NCI-H748 treated with DMSO at 0.1 percent for 48 hours (cell line): ENCODE data around the gene DNAL1.

Experiments
- DNase-seq: peaks from one replicate; lab custom pipeline; 2025; lab: John Stamatoyannopoulos, UW

The DNAL1 gene

GRCh38 chr14:73744175-73744867 is 99.5 kb downstream of the DNAL1 start:
- no peak for DNase-seq

- no peak for DNase-seq
Measured at GRCh38 chr14:73744874-73745529, 100.2 kb downstream of the DNAL1 start.

- no peak for DNase-seq
Measured at GRCh38 chr14:73745571-73746519, 101.1 kb downstream of the DNAL1 start.

- no peak for DNase-seq
Measured at GRCh38 chr14:73746520-73747378, 102.0 kb downstream of the DNAL1 start.

GRCh38 chr14:73747379-73748211 is 102.8 kb downstream of the DNAL1 start:
- no peak for DNase-seq

GRCh38 chr14:73748858-73749357 is 104.1 kb downstream of the DNAL1 start:
- no peak for DNase-seq

GRCh38 chr14:73749706-73750530 is 105.1 kb downstream of the DNAL1 start:
- DNase-seq, result no peak

- no peak for DNase-seq
Measured at GRCh38 chr14:73750531-73750901, 105.7 kb downstream of the DNAL1 start.

- DNase-seq, result no peak
Measured at GRCh38 chr14:73751157-73751691, 106.4 kb downstream of the DNAL1 start.

GRCh38 chr14:73752297-73752992 is 107.7 kb downstream of the DNAL1 start:
- DNase-seq, result no peak
